Fibroblast of lung (primary cell): ENCODE data around the gene DEFB131B. TPM values are rescaled to one million over a fixed set of nuclear protein-coding genes. Genes with fewer than 3 reads are reported as not detected.
"Not testable (repeated sequence)": the region's sequence is repeated elsewhere in the genome, so short reads cannot be mapped to it uniquely, and the experiment has no call there.

Source experiments
- DNase-seq, 2 donors: peaks; one replicate each; pipeline versions ENCODE4 v3.0.0 to v3.0.0-alpha.2; 2010; ENCODE audit warnings: low read depth in 2 of 2
- H2AFZ ChIP-seq: 2 replicates; pipeline ENCODE4 v1.5.1; 2012; ENCODE audit warnings: low read length, control low read depth, inconsistent platforms
- H3K27ac ChIP-seq: 2 replicates; pipeline ENCODE4 v1.5.1; 2011; ENCODE audit warnings: low read length, control low read depth; ENCODE audit not compliant: insufficient read depth
- H3K27me3 ChIP-seq: 2 replicates; pipeline ENCODE4 v1.5.1; 2011; ENCODE audit warnings: mild to moderate bottlenecking, low read length; ENCODE audit not compliant: control insufficient read depth, insufficient read depth
- H3K36me3 ChIP-seq: 2 replicates; pipeline ENCODE4 v1.5.1; 2011; ENCODE audit warnings: low read length; ENCODE audit not compliant: control insufficient read depth, insufficient read depth
- H3K4me1 ChIP-seq: 2 replicates; pipeline ENCODE4 v1.5.1; 2011; ENCODE audit warnings: low read length; ENCODE audit not compliant: control insufficient read depth, insufficient read depth; ENCODE audit errors: extremely low read depth
- H3K4me2 ChIP-seq: 2 replicates; pipeline ENCODE4 v1.5.1; 2011; ENCODE audit warnings: low read length, control low read depth; ENCODE audit not compliant: insufficient read depth; ENCODE audit errors: extremely low read depth
- H3K4me3 ChIP-seq, 4 experiments: fragments of 200-600 bp in 1 of 4; sonication (generic) in 1 of 4; replicated peaks in 1 of 4; 2 replicates each; pipeline ENCODE4 v1.5.1; 2011 to 2016; ENCODE audit warnings: low read length in 4 of 4, low read depth in 3 of 4, mild to moderate bottlenecking in 3 of 4, control low read depth in 2 of 4, inconsistent platforms in 1 of 4, mixed read lengths in 1 of 4; ENCODE audit not compliant: insufficient read depth in 1 of 4; ENCODE audit errors: control extremely low read depth in 1 of 4
- H3K79me2 ChIP-seq: 2 replicates; pipeline ENCODE4 v1.5.1; 2012; ENCODE audit warnings: mild to moderate bottlenecking, low read length, inconsistent platforms; ENCODE audit not compliant: control insufficient read depth, insufficient read depth
- H3K9ac ChIP-seq: 2 replicates; pipeline ENCODE4 v1.5.1; 2011; ENCODE audit warnings: mild to moderate bottlenecking, low read length, control low read depth; ENCODE audit not compliant: insufficient read depth
- H3K9me3 ChIP-seq: 2 replicates; pipeline ENCODE4 v1.5.1; 2012; ENCODE audit warnings: low read depth, low read length; ENCODE audit not compliant: control insufficient read depth, insufficient read depth
- H4K20me1 ChIP-seq: 2 replicates; pipeline ENCODE4 v1.5.1; 2011; ENCODE audit warnings: low read length; ENCODE audit not compliant: control insufficient read depth, insufficient read depth; ENCODE audit errors: extremely low read depth
- polyA plus RNA-seq, 2 donors: library from polyadenylated mRNA; depleted of rRNA in 1 of 2; stranded (reverse) in 1 of 2; unstranded in 1 of 2; fragments of >200 nt; gene quantifications; 2 replicates each; pipeline ENCODE4 v1.2.1, GENCODE V29; 2011 to 2012; ENCODE audit warnings: missing spikeins in 1 of 2
- total RNA-seq: library from RNA; depleted of rRNA; stranded (reverse); fragments of >200 nt; gene quantifications from 2 replicates; pipeline ENCODE4 v1.2.1, GENCODE V29; 2014
- TF ChIP-seq, protein P1 (sequence below), 2 donors: IDR thresholded peaks in 1 of 2; conservative IDR thresholded peaks in 1 of 2; 1 replicate in 1 of 2; 2 replicates in 1 of 2; pipeline ENCODE4 v1.5.1; 2011 to 2012; ENCODE audit warnings: low read length in 2 of 2, control low read depth in 1 of 2, inconsistent platforms in 1 of 2, low read depth in 1 of 2, mild to moderate bottlenecking in 1 of 2

The DEFB131B gene
- total and polyA plus RNA-seq, 2 donors (not counting 1 experiment from before 2014, with no cell fraction given), result not detected

GRCh38 chr11:71863978-71864627 is 14.2 kb upstream of the DEFB131B start:
- DNase-seq, result peak; percentile 68 to 69
- TF ChIP-seq, protein P1, sequence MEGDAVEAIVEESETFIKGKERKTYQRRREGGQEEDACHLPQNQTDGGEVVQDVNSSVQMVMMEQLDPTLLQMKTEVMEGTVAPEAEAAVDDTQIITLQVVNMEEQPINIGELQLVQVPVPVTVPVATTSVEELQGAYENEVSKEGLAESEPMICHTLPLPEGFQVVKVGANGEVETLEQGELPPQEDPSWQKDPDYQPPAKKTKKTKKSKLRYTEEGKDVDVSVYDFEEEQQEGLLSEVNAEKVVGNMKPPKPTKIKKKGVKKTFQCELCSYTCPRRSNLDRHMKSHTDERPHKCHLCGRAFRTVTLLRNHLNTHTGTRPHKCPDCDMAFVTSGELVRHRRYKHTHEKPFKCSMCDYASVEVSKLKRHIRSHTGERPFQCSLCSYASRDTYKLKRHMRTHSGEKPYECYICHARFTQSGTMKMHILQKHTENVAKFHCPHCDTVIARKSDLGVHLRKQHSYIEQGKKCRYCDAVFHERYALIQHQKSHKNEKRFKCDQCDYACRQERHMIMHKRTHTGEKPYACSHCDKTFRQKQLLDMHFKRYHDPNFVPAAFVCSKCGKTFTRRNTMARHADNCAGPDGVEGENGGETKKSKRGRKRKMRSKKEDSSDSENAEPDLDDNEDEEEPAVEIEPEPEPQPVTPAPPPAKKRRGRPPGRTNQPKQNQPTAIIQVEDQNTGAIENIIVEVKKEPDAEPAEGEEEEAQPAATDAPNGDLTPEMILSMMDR (conservative IDR thresholded peaks at IDR 0.05 in 1 of 2, IDR thresholded peaks at IDR 0.05 in 1 of 2; ENCODE audit: low read depth in 1 of 2, low read length in 2 of 2), result peak; percentile 61 to 70
- not testable (repeated sequence) for H3K27ac ChIP-seq

GRCh38 chr11:71867209-71867608 is 11.0 kb upstream of the DEFB131B start:
- not testable (repeated sequence) for DNase-seq, H3K27me3 ChIP-seq, H3K4me2 ChIP-seq, H3K9ac ChIP-seq, H3K79me2 ChIP-seq, H3K4me3 ChIP-seq, H3K9me3 ChIP-seq, H2AFZ ChIP-seq, H4K20me1 ChIP-seq, H3K4me1 ChIP-seq, H3K27ac ChIP-seq, H3K36me3 ChIP-seq

More at GRCh38 chr11:71863978-71864627, 14.2 kb upstream of the DEFB131B start:
- not testable (repeated sequence) for H4K20me1 ChIP-seq, H3K9me3 ChIP-seq, H3K4me1 ChIP-seq, H3K36me3 ChIP-seq, H3K9ac ChIP-seq, H3K4me2 ChIP-seq, H3K4me3 ChIP-seq, H2AFZ ChIP-seq, H3K79me2 ChIP-seq, H3K27me3 ChIP-seq

- H3K9me3 ChIP-seq, H3K4me2 ChIP-seq, H3K4me1 ChIP-seq, H3K27ac ChIP-seq, H3K27me3 ChIP-seq, H3K4me3 ChIP-seq, H4K20me1 ChIP-seq, H2AFZ ChIP-seq, DNase-seq, H3K9ac ChIP-seq, H3K36me3 ChIP-seq, H3K79me2 ChIP-seq: not testable (repeated sequence)
Measured at GRCh38 chr11:71869931-71870330, 8.3 kb upstream of the DEFB131B start.

DNA sequence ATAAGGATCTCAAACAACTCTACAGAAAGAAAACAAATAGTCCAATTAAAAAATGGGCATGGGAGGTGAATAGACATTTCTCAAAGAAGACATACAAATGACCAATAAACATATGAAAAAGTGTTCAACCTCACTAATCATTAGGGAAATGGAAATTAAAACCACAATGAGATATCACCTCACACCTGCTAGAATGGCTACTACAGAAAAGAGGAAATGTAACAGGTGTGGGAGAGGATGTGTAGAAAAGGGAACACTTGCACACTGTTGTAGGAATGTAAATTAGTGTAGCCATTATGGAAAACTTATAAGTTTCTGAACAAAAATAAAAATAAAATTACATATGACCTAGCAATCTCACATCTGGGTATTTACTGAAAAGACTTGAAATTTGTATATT is 7.6 kb upstream of the DEFB131B start:
- H3K4me2 ChIP-seq, result not testable (repeated sequence)

GRCh38 chr11:71876262-71876661 is 2.0 kb upstream of the DEFB131B start:
- not testable (repeated sequence) for H3K27ac ChIP-seq, H3K4me3 ChIP-seq, H3K27me3 ChIP-seq, H3K9me3 ChIP-seq, H4K20me1 ChIP-seq, H3K4me2 ChIP-seq, H3K79me2 ChIP-seq, H3K36me3 ChIP-seq, H3K9ac ChIP-seq, H2AFZ ChIP-seq, H3K4me1 ChIP-seq
- peak in 1 of 2 donors; percentile 0 for DNase-seq

More for the DNA sequence above, 7.6 kb upstream of the DEFB131B start:
- H4K20me1 ChIP-seq, H2AFZ ChIP-seq, H3K9ac ChIP-seq, DNase-seq, H3K27me3 ChIP-seq, H3K27ac ChIP-seq, H3K9me3 ChIP-seq, H3K36me3 ChIP-seq, H3K4me3 ChIP-seq, H3K79me2 ChIP-seq, H3K4me1 ChIP-seq: not testable (repeated sequence)

DNA sequence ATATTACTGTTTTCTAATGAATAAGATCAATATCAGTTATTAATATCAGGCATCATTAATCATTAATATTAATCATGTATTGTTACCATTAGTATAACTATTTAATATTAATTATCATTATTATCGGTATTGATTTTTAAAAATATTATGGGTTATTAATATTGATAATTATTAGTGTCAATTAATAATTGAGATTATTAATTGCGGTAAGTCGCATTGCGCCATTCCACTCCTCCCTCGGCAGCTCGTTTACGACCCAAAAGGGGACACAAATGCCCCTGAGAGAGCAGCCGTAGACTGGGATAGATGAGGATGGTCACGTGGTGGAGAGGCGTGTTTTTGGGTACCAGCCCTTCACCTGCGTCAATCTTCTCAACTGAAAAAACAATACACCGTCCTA is 7.6 kb downstream of the DEFB131B start:
- not testable (repeated sequence) for DNase-seq, H4K20me1 ChIP-seq, H2AFZ ChIP-seq, H3K9me3 ChIP-seq, H3K4me3 ChIP-seq, H3K27me3 ChIP-seq, H3K27ac ChIP-seq, H3K4me1 ChIP-seq, H3K4me2 ChIP-seq, H3K9ac ChIP-seq, H3K36me3 ChIP-seq, H3K79me2 ChIP-seq
